Loucy (cell line): ENCODE measurements around the gene TCEANC.
A peak's percentile ranks its signal among the peaks of the same experiment; 100 is the strongest.

Experiments used
- H2AFZ ChIP-seq: fragments of 200-600 bp; sonication (generic); 2 replicates; pipeline ENCODE4 v1.6.0; 2016; ENCODE audit warnings: antibody characterized with exemption, mild to moderate bottlenecking, low read length, moderate library complexity
- H3F3A ChIP-seq: fragments of 200-600 bp; 2 replicates; pipeline ENCODE4 v1.6.0; 2016; ENCODE audit warnings: antibody characterized with exemption, low read depth, mild to moderate bottlenecking
- H3K27me3 ChIP-seq: fragments of 200-600 bp; sonication (generic); 2 replicates; pipeline ENCODE4 v1.6.1; 2014; ENCODE audit warnings: low read length, mild to moderate bottlenecking; ENCODE audit not compliant: insufficient read depth, poor library complexity, severe bottlenecking
- H3K36me3 ChIP-seq: fragments of 200-600 bp; sonication (generic); 2 replicates; pipeline ENCODE4 v1.6.1; 2016; ENCODE audit warnings: low read length; ENCODE audit not compliant: insufficient read depth
- H3K4me1 ChIP-seq: fragments of 200-600 bp; sonication (generic); 2 replicates; pipeline ENCODE4 v1.5.1; 2014; ENCODE audit warnings: low read length, mild to moderate bottlenecking; ENCODE audit not compliant: insufficient read depth, poor library complexity, severe bottlenecking
- H3K4me2 ChIP-seq: fragments of 200-600 bp; sonication (generic); 2 replicates; pipeline ENCODE4 v1.6.0; 2014; ENCODE audit warnings: antibody characterized with exemption, low read length, low read depth, mild to moderate bottlenecking; ENCODE audit not compliant: poor library complexity, severe bottlenecking
- H3K4me3 ChIP-seq: fragments of 200-600 bp; sonication (generic); 2 replicates; pipeline ENCODE4 v1.5.1; 2014; ENCODE audit warnings: low read length, mild to moderate bottlenecking, mixed read lengths; ENCODE audit not compliant: poor library complexity, severe bottlenecking
- H3K79me2 ChIP-seq: fragments of 200-600 bp; sonication (generic); 2 replicates; pipeline ENCODE4 v1.6.1; 2014; ENCODE audit warnings: low read length; ENCODE audit not compliant: insufficient read depth
- H3K9ac ChIP-seq: fragments of 200-600 bp; sonication (generic); 2 replicates; pipeline ENCODE4 v1.6.0; 2014; ENCODE audit warnings: mild to moderate bottlenecking, low read depth, low read length, moderate library complexity; ENCODE audit not compliant: poor library complexity, severe bottlenecking
- H3K9me2 ChIP-seq: fragments of 200-600 bp; sonication (generic); replicated peaks from 2 replicates; pipeline ENCODE4 v1.6.1; 2016; ENCODE audit warnings: low read depth, low read length, mixed read lengths
- H3K9me3 ChIP-seq: fragments of 200-600 bp; sonication (generic); 2 replicates; pipeline ENCODE4 v1.6.1; 2014; ENCODE audit warnings: mild to moderate bottlenecking, antibody characterized with exemption, low read length, low read depth; ENCODE audit not compliant: insufficient read depth
- H4K20me1 ChIP-seq: fragments of 200-600 bp; sonication (generic); 2 replicates; pipeline ENCODE4 v1.6.0; 2014; ENCODE audit warnings: antibody characterized with exemption, low read length, mild to moderate bottlenecking; ENCODE audit not compliant: insufficient read depth, poor library complexity, severe bottlenecking
- EZH2phosphoT487 ChIP-seq: fragments of 200-600 bp; IDR thresholded peaks from 2 replicates; pipeline ENCODE4 v1.6.1; 2018; ENCODE audit warnings: antibody characterized with exemption, mild to moderate bottlenecking, moderate library complexity, borderline replicate concordance
- TF ChIP-seq, protein P1 (sequence below): fragments of 200-600 bp; sonication (generic); conservative IDR thresholded peaks from 2 replicates; pipeline ENCODE4 v1.5.1; 2014; ENCODE audit warnings: mild to moderate bottlenecking, antibody characterized with exemption, low read length

The TCEANC gene

DNA sequence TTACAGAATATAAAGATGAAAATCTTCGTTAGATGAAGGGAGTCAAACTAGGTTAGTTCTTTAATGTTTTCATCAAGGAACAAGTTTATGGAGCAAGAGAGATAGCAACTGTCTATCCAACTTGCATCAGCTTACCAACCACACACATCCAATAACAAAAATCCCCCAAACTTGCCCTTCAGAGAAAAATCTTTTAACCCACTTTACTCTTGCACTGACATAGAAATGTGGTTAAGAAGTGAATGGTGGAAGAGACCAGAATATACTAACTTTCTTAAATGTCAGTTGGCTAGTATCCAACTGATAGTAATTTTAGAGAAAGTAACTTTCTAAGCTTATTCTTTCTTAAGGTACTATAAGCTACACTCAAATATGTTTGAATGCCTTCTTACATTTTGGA, 34.3 kb downstream of the TCEANC start:
- no peak overlapping the region for H3K4me3 ChIP-seq
- H3F3A ChIP-seq: no peaks in the 10 kb centered on the region
- H3K9me3 ChIP-seq: no peaks in the 10 kb centered on the region
- H3K36me3 ChIP-seq: no peaks in the 10 kb centered on the region
- H3K79me2 ChIP-seq: peaks cover 33% of the 10 kb centered on the region
- H3K9ac ChIP-seq: no peak overlapping the region
- TF ChIP-seq, protein P1, sequence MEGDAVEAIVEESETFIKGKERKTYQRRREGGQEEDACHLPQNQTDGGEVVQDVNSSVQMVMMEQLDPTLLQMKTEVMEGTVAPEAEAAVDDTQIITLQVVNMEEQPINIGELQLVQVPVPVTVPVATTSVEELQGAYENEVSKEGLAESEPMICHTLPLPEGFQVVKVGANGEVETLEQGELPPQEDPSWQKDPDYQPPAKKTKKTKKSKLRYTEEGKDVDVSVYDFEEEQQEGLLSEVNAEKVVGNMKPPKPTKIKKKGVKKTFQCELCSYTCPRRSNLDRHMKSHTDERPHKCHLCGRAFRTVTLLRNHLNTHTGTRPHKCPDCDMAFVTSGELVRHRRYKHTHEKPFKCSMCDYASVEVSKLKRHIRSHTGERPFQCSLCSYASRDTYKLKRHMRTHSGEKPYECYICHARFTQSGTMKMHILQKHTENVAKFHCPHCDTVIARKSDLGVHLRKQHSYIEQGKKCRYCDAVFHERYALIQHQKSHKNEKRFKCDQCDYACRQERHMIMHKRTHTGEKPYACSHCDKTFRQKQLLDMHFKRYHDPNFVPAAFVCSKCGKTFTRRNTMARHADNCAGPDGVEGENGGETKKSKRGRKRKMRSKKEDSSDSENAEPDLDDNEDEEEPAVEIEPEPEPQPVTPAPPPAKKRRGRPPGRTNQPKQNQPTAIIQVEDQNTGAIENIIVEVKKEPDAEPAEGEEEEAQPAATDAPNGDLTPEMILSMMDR: no peak
- no peak for TF ChIP-seq EZH2phosphoT487
- no peaks in the 10 kb centered on the region for H3K27me3 ChIP-seq
- no peak overlapping the region for H2AFZ ChIP-seq
- H3K4me1 ChIP-seq: peaks cover 15% of the 10 kb centered on the region
- H3K4me2 ChIP-seq: no peak overlapping the region
- no peaks in the 10 kb centered on the region for H3K9me2 ChIP-seq
- peaks cover 3% of the 10 kb centered on the region for H4K20me1 ChIP-seq

DNA sequence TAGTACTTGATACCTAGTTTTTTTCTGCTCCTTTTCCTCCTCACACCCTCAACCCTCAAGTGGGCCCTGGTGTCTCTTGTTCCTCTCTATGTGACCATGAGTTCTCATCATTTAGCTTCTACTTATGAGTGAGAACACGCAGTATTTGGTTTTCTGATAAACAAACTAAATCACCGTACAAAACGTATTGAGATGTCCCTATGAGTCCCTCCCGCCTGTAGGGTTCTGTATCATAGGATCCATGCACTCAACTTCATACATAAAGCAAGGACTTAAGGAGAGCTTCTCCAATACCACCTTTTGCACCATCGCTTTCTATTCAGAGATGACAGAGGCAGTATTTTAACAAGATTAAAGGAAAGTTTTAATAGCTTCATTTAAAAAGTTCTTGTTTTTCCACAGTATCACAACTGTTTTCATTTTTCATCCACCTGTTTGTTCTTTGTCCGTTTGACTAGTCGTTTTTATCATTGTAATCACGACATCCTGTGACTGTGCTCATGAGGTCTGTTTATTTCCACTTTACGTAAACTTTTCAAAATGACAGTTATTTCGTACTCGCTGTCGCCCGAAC, 35.5 kb downstream of the TCEANC start:
- Histone ChIP-seq H3K4me3 (peak overlapping the region; percentile 95), H3K9me3 (no peaks in the 10 kb centered on the region), H3K4me2 (peak overlapping the region; percentile 85), H3K4me1 (peaks cover 17% of the 10 kb centered on the region), H3K9me2 (no peaks in the 10 kb centered on the region), H4K20me1 (peaks cover 15% of the 10 kb centered on the region), H3K79me2 (peaks cover 46% of the 10 kb centered on the region), H3K36me3 (no peaks in the 10 kb centered on the region), H2AFZ (peak overlapping the region; percentile 88), H3K9ac (peak overlapping the region; percentile 84), H3F3A (no peaks in the 10 kb centered on the region), H3K27me3 (no peaks in the 10 kb centered on the region)
- TF ChIP-seq, protein P1: no peak
- no peak for TF ChIP-seq EZH2phosphoT487

DNA sequence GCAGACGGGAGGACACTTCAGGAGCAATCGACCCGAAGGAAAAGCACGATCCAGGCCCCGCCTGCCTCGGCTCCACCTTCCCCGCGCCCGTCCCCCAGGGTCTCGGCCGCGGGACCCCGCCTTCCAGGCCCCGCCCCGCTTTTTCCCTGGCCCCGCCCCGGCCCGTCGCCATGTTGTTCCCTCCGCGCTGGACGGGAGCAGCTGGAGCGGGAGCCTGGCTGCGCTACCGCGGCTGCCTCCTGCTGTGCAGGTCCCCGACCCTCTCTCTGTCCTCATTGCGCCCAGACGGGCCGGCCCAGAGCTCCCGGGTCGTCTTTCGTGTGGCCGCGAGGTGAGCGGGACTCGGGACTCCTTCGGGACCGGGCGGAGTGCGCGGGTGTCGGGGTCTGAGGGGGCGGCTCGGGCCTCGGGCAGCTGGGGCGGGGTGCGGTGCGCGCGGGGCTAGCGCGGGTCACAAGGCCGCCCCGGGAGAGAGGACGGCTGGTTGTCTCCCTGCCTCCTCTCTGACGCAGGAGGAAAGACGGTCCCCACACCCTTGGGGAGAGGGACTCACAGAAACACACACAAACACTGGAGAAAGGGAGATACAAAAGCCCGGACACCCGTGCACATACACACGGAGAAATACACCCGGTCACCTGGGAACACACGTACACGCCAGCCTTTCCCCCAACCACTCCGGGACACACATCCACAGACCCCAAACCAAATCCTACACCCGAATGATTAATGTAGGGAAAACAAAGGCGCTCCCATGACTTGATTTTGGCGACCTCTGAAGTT, 36.2 kb downstream of the TCEANC start, which contains the start of gene RAB9A:
RAB9A (plus strand) TSS at position 171 of the 783 bp plus-strand sequence. CDS start 19,619 bp downstream, outside the sequence.
- Histone ChIP-seq H3K36me3 (no peaks in the 10 kb centered on the region), H3K9me3 (no peaks in the 10 kb centered on the region), H3K9me2 (no peaks in the 10 kb centered on the region), H2AFZ (peak within 1 kb of the TSS; percentile 88), H3K9ac (peak within 1 kb of the TSS; percentile 84), H3K4me1 (peaks cover 24% of the 10 kb centered on the region), H3K27me3 (no peaks in the 10 kb centered on the region), H3F3A (no peaks in the 10 kb centered on the region), H3K4me2 (peak within 1 kb of the TSS; percentile 85), H3K4me3 (peak within 1 kb of the TSS; percentile 95), H4K20me1 (peaks cover 21% of the 10 kb centered on the region), H3K79me2 (peaks cover 52% of the 10 kb centered on the region)
- TF ChIP-seq, protein P1: no peak
- TF ChIP-seq EZH2phosphoT487: no peak
